ENCODE results near the gene TARBP1. TPM values are rescaled to one million over a fixed set of nuclear protein-coding genes. Genes with fewer than 3 reads are reported as not detected.

The TARBP1 gene
- total and polyA plus RNA-seq, 2 of the 4 experiments (the other 2 are of a cell fraction), result 10.6 to 17.7 TPM

- Histone ChIP-seq H2BK120ac (ENCODE audit: low read depth, low read length) (no peak overlapping the region), H2BK15ac (ENCODE audit: low read depth, low read length) (no peak overlapping the region), H4K91ac (ENCODE audit: insufficient read depth, low read depth, low read length) (no peak overlapping the region), H3K56ac (ENCODE audit: extremely low read depth, insufficient read depth, low read length) (no peak overlapping the region), H3K79me1 (ENCODE audit: low read depth in 1 of 2, low read length in 2 of 2) (peaks cover 0 to 3% of the 10 kb centered on the region in 2 experiments; a peak in 2 of 4 replicates), H2BK5ac (ENCODE audit: low read depth, low read length, poor library complexity, severe bottlenecking) (no peak overlapping the region), H3K4me3 (ENCODE audit: insufficient read depth, low read depth, low read length) (no peak overlapping the region), H3K27ac (ENCODE audit: insufficient read depth, low read length) (no peak overlapping the region), H3K9me1 (ENCODE audit: insufficient read depth, low read length) (peaks cover 2% of the 10 kb centered on the region; the same call in 1 of the 2 replicates), H4K5ac (ENCODE audit: low read depth, low read length) (no peak overlapping the region), H3K4me1 (ENCODE audit: control insufficient read depth, insufficient read depth, low read length) (no peaks in the 10 kb centered on the region), H3K18ac (ENCODE audit: low read depth, low read length) (no peak overlapping the region), H3K4me2 (ENCODE audit: low read depth, low read length) (no peak overlapping the region), H3K23ac (ENCODE audit: low read depth, low read length) (no peak overlapping the region), H3K4ac (ENCODE audit: low read depth, low read length) (no peak overlapping the region), H3K36me3 (ENCODE audit: control insufficient read depth, insufficient read depth, low read length) (peaks cover 5% of the 10 kb centered on the region; the same call in 1 of the 2 replicates), H4K20me1 (ENCODE audit: insufficient read depth, low read length) (no peaks in the 10 kb centered on the region), H2AK9ac (replicated peaks; ENCODE audit: low read depth, low read length, poor library complexity) (no peak overlapping the region), H2BK20ac (ENCODE audit: low read depth, low read length) (no peak overlapping the region), H3K27me3 (ENCODE audit: control insufficient read depth, insufficient read depth, low read length) (no peaks in the 10 kb centered on the region), H3K14ac (replicated peaks; ENCODE audit: low read depth, low read length) (no peak overlapping the region), H3K9ac (ENCODE audit: low read depth, low read length) (no peak overlapping the region), H2AFZ (replicated peaks; ENCODE audit: low read length, poor library complexity) (no peak overlapping the region), H4K8ac (ENCODE audit: low read depth in 2 of 2, low read length in 2 of 2) (no peak overlapping the region), H2AK5ac (ENCODE audit: low read depth, low read length) (no peak overlapping the region), H3K9me3 (ENCODE audit: control insufficient read depth, insufficient read depth, low read length) (no peaks in the 10 kb centered on the region)
- ATAC-seq (ENCODE audit: low read depth), result no peak
- intact Hi-C loops (cut with micrococcal nuclease), result no loop called here
- CTCF ChIA-PET, result interaction anchor here (1.0 kb wide), 1 partner anchor 833 kb away, joined by 5 read pairs; no protein-coding TSS in a partner anchor
- POLR2A ChIA-PET (ENCODE audit: unreplicated experiment), result no interaction called here
- no CpG with 5 or more reads among the region's 6 CpGs for WGBS, 2 experiments (ENCODE audit: extremely low coverage in 2 of 2, insufficient read length in 1 of 2)
- no peak for DNase-seq
- TF ChIP-seq MAZ (IDR thresholded peaks at IDR 0.05; ENCODE audit: borderline replicate concordance, low read depth, low read length), result no peak
- TF ChIP-seq CHD1 (IDR thresholded peaks at IDR 0.05; ENCODE audit: low read depth, low read length), result no peak
- TF ChIP-seq CEBPB (IDR thresholded peaks at IDR 0.05; ENCODE audit: low read depth, low read length), result no peak
- no peak for TF ChIP-seq RCOR1 (IDR thresholded peaks at IDR 0.05; ENCODE audit: insufficient replicate concordance, low read length)
- no peak for TF ChIP-seq MAFK (IDR thresholded peaks at IDR 0.05; ENCODE audit: low read depth, low read length)
- no peak for TF ChIP-seq BHLHE40 (IDR thresholded peaks at IDR 0.05; ENCODE audit: low read depth, low read length)
- no peak for TF ChIP-seq RFX5 (IDR thresholded peaks at IDR 0.05; ENCODE audit: low read depth, low read length)
- no peak for TF ChIP-seq RAD21 (IDR thresholded peaks at IDR 0.05; ENCODE audit: low read length)
- TF ChIP-seq CTCF (conservative IDR thresholded peaks at IDR 0.05; ENCODE audit: low read depth, low read length), result no peak
- TF ChIP-seq NFE2L2 (IDR thresholded peaks at IDR 0.05; ENCODE audit: low read depth, low read length), result no peak
- TF ChIP-seq SMC3 (IDR thresholded peaks at IDR 0.05; ENCODE audit: low read depth, low read length), result no peak
- no peak for TF ChIP-seq POLR2A (IDR thresholded peaks at IDR 0.05; ENCODE audit: low read depth, low read length)
- no peak for TF ChIP-seq USF2 (IDR thresholded peaks at IDR 0.05; ENCODE audit: low read depth, low read length)
- TF ChIP-seq FOS (IDR thresholded peaks at IDR 0.05; ENCODE audit: low read depth, low read length), result no peak
- no peak for TF ChIP-seq MXI1 (IDR thresholded peaks at IDR 0.05; ENCODE audit: borderline replicate concordance, low read depth, low read length)
- dilution Hi-C loops (cut with HindIII; ENCODE audit: low sequenced_read_pairs, unreplicated experiment), result no loop called here
- no TSS peak for BruUV-seq (replicated peaks)
- in situ Hi-C loops (cut with MboI; ENCODE audit: low sequenced_read_pairs), result no loop called here
Measured at GRCh38 chr1:234466945-234467344, 12.0 kb downstream of the TARBP1 start.

Data from IMR-90 (cell line).